SK-N-SH treated with all-trans-retinoic acid at 6 μM for 48 hours (cell line): Measurements from ENCODE around the gene DOCK11.

ENCODE experiments used
- ATAC-seq: fragments of 200-7000 bp; cut with Tn5 transposase; 3 replicates; pipeline ENCODE4 v1.9.1; 2020; ENCODE audit warnings: mild to moderate bottlenecking, moderate library complexity
- ARNTL ChIP-seq: fragments of 450-650 bp; formaldehyde crosslinking; IDR thresholded peaks from 2 replicates; pipeline ENCODE4 v1.5.0; 2020; ENCODE audit warnings: low read depth, mild to moderate bottlenecking, moderate library complexity, borderline replicate concordance
- CREB5 ChIP-seq: fragments of 250-450 bp; sonication (Bioruptor Pico); IDR thresholded peaks from 2 replicates; pipeline ENCODE4 v1.5.1; 2020; ENCODE audit warnings: low read depth, mild to moderate bottlenecking, moderate library complexity
- CSDC2 ChIP-seq: fragments of 250-450 bp; sonication (Bioruptor Pico); IDR thresholded peaks from 2 replicates; pipeline ENCODE4 v1.5.0; 2020; ENCODE audit warnings: mild to moderate bottlenecking, moderate library complexity
- CSRNP3 ChIP-seq: fragments of 250-450 bp; sonication (Bioruptor Pico); IDR thresholded peaks from 2 replicates; pipeline ENCODE4 v1.5.1; 2021; ENCODE audit warnings: mild to moderate bottlenecking, moderate library complexity
- ESRRG ChIP-seq: fragments of 250-450 bp; sonication (Bioruptor Pico); IDR thresholded peaks from 2 replicates; pipeline ENCODE4 v1.6.1; 2021; ENCODE audit warnings: mild to moderate bottlenecking
- GLIS3 ChIP-seq: fragments of 250-450 bp; sonication (Bioruptor Pico); IDR thresholded peaks from 2 replicates; pipeline ENCODE4 v1.5.0; 2020; ENCODE audit warnings: mild to moderate bottlenecking, moderate library complexity
- ISL1 ChIP-seq: fragments of 250-450 bp; sonication (Bioruptor Pico); IDR thresholded peaks from 2 replicates; pipeline ENCODE4 v2.1.2; 2022; ENCODE audit warnings: mild to moderate bottlenecking, moderate library complexity
- PATZ1 ChIP-seq: fragments of 250-450 bp; sonication (Bioruptor Pico); IDR thresholded peaks from 2 replicates; pipeline ENCODE4 v1.8.0; 2020; ENCODE audit warnings: mild to moderate bottlenecking, moderate library complexity, borderline replicate concordance
- POU6F1 ChIP-seq: fragments of 250-450 bp; sonication (Bioruptor Pico); IDR thresholded peaks from 2 replicates; pipeline ENCODE4 v1.8.0; 2021; ENCODE audit warnings: low read depth, mild to moderate bottlenecking, moderate library complexity, borderline replicate concordance
- PPARA ChIP-seq: fragments of 250-450 bp; sonication (Bioruptor Pico); IDR thresholded peaks from 2 replicates; pipeline ENCODE4 v1.5.0; 2020; ENCODE audit warnings: mild to moderate bottlenecking, borderline replicate concordance
- SNAI2 ChIP-seq: fragments of 250-450 bp; sonication (Bioruptor Pico); IDR thresholded peaks from 2 replicates; pipeline ENCODE4 v1.5.0; 2020; ENCODE audit warnings: mild to moderate bottlenecking, moderate library complexity
- TCF4 ChIP-seq: fragments of 250-450 bp; sonication (Bioruptor Pico); IDR thresholded peaks from 2 replicates; pipeline ENCODE4 v1.8.0; 2021; ENCODE audit warnings: mild to moderate bottlenecking, moderate library complexity, borderline replicate concordance
- TOX ChIP-seq: fragments of 250-450 bp; sonication (Bioruptor Pico); IDR thresholded peaks from 2 replicates; pipeline ENCODE4 v1.8.0; 2021; ENCODE audit warnings: mild to moderate bottlenecking, moderate library complexity, borderline replicate concordance
- TSHZ2 ChIP-seq: fragments of 250-450 bp; sonication (Bioruptor Pico); IDR thresholded peaks from 2 replicates; pipeline ENCODE4 v1.5.0; 2020; ENCODE audit warnings: mild to moderate bottlenecking, moderate library complexity
- ZC3H10 ChIP-seq: fragments of 250-450 bp; sonication (Bioruptor Pico); IDR thresholded peaks from 2 replicates; pipeline ENCODE4 v1.5.1; 2021; ENCODE audit warnings: mild to moderate bottlenecking, moderate library complexity
- ZFP3 ChIP-seq: fragments of 250-450 bp; sonication (Bioruptor Pico); IDR thresholded peaks from 2 replicates; pipeline ENCODE4 v1.5.0; 2020; ENCODE audit warnings: mild to moderate bottlenecking, moderate library complexity
- ZFP30 ChIP-seq: fragments of 450-650 bp; formaldehyde crosslinking; IDR thresholded peaks from 2 replicates; pipeline ENCODE4 v1.5.0; 2022; ENCODE audit warnings: mild to moderate bottlenecking, moderate library complexity
- ZNF70 ChIP-seq: fragments of 450-650 bp; formaldehyde crosslinking; IDR thresholded peaks from 2 replicates; pipeline ENCODE4 v1.5.0; 2020; ENCODE audit warnings: mild to moderate bottlenecking, moderate library complexity

Gene DOCK11

GRCh38 chrX:118552121-118552900 is 56.7 kb downstream of the DOCK11 start:
- no peak for TF ChIP-seq TOX (CRISPR knock-in tag)
- TF ChIP-seq TSHZ2 = no peak
- TF ChIP-seq CREB5 (CRISPR knock-in tag) = no peak
- TF ChIP-seq ZC3H10 (CRISPR knock-in tag) = no peak
- TF ChIP-seq SNAI2 = no peak
- peak; percentile 77 for ATAC-seq

GRCh38 chrX:118553042-118553710 is 57.6 kb downstream of the DOCK11 start:
- peak; percentile 62 for ATAC-seq
- peak; percentile 95 for TF ChIP-seq ISL1 (CRISPR knock-in tag)
- TF ChIP-seq ZNF70 (CRISPR knock-in tag) = no peak
- TF ChIP-seq ZFP30 (CRISPR knock-in tag) = no peak
- TF ChIP-seq PPARA = no peak
- TF ChIP-seq CSRNP3 (CRISPR knock-in tag) = 0 out of 2 replicates have a peak, but pooled peaks have one; percentile 14
- TF ChIP-seq TOX (CRISPR knock-in tag) = peak; percentile 57; the same call in 1 of the 2 replicates

GRCh38 chrX:118554511-118554910 is 58.9 kb downstream of the DOCK11 start:
- ATAC-seq = no peak
- TF ChIP-seq TOX (CRISPR knock-in tag) (no peak), PPARA (no peak), ZC3H10 (CRISPR knock-in tag) (no peak), ARNTL (CRISPR knock-in tag) (no peak), POU6F1 (CRISPR knock-in tag) (no peak), CSDC2 (CRISPR knock-in tag) (no peak), TCF4 (CRISPR knock-in tag) (no peak), TSHZ2 (no peak), ZFP3 (CRISPR knock-in tag) (no peak), ISL1 (CRISPR knock-in tag) (no peak), GLIS3 (CRISPR knock-in tag) (no peak), ESRRG (CRISPR knock-in tag) (no peak), CSRNP3 (CRISPR knock-in tag) (no peak), PATZ1 (CRISPR knock-in tag) (no peak)
- TF ChIP-seq, all 23 proteins: peak for 0
